Ramos (cell line): ENCODE measurements around the gene HIRA.

Experiments used
- in situ Hi-C: fragments of 300-500 bp; cut with MboI; formaldehyde crosslinking; loops from one replicate; pipeline ENCODE4 v1.14.3; 2022; ENCODE audit warnings: low sequenced_read_pairs; ENCODE audit not compliant: unreplicated experiment

The HIRA gene

GRCh38 chr22:19412923-19413322 lies 18.6 kb downstream of the HIRA start:
- in situ Hi-C loops = no loop called here

- in situ Hi-C loops = no loop called here
These were observed 19.1 kb downstream of the HIRA start for GRCh38 chr22:19412478-19412877.

GRCh38 chr22:19411690-19412045 lies 19.9 kb downstream of the HIRA start:
- in situ Hi-C loops = no loop called here

- in situ Hi-C loops = no loop called here
These were observed 20.4 kb downstream of the HIRA start for GRCh38 chr22:19410941-19411689.

GRCh38 chr22:19407649-19408606 lies 23.6 kb downstream of the HIRA start:
- in situ Hi-C loops = no loop called here

- in situ Hi-C loops = no loop called here
These were observed 24.7 kb downstream of the HIRA start for GRCh38 chr22:19406846-19407245.

GRCh38 chr22:19406281-19406811 lies 25.2 kb downstream of the HIRA start:
- in situ Hi-C loops = no loop called here

GRCh38 chr22:19405652-19406051 lies 25.9 kb downstream of the HIRA start:
- in situ Hi-C loops = no loop called here

- in situ Hi-C loops = no loop called here
These were observed 26.4 kb downstream of the HIRA start for GRCh38 chr22:19405133-19405532.

- in situ Hi-C loops = no loop called here
These were observed 26.9 kb downstream of the HIRA start for GRCh38 chr22:19404676-19405075.

- in situ Hi-C loops = no loop called here
These were observed 28.8 kb downstream of the HIRA start for GRCh38 chr22:19402642-19403191.

- in situ Hi-C loops = no loop called here
These were observed 30.1 kb downstream of the HIRA start for GRCh38 chr22:19401483-19401882.

GRCh38 chr22:19400881-19401280 lies 30.7 kb downstream of the HIRA start:
- in situ Hi-C loops = no loop called here

GRCh38 chr22:19398652-19399051 lies 32.9 kb downstream of the HIRA start:
- in situ Hi-C loops = no loop called here

GRCh38 chr22:19398206-19398605 lies 33.3 kb downstream of the HIRA start:
- in situ Hi-C loops = no loop called here

GRCh38 chr22:19397734-19398104 lies 33.8 kb downstream of the HIRA start:
- in situ Hi-C loops = no loop called here

- in situ Hi-C loops = no loop called here
These were observed 34.4 kb downstream of the HIRA start for GRCh38 chr22:19396934-19397733.

GRCh38 chr22:19396561-19396933 lies 35.0 kb downstream of the HIRA start:
- in situ Hi-C loops = no loop called here

- in situ Hi-C loops = no loop called here
These were observed 36.3 kb downstream of the HIRA start for GRCh38 chr22:19395276-19395675.
